HepG2 (cell line): ENCODE data around the gene SERPINF2. TPM values are rescaled to one million over a fixed set of nuclear protein-coding genes. Genes with fewer than 3 reads are reported as not detected.

Experiments
- ATAC-seq: fragments of 200-7000 bp; cut with Tn5 transposase; 3 replicates; pipeline ENCODE4 v1.9.1; 2020; ENCODE audit warnings: mild to moderate bottlenecking, moderate library complexity
- BruUV-seq: library from RNA; stranded (reverse); fragments of 400-500 nt; replicated peaks from 2 replicates; lab custom pipeline; 2021; lab: Mats Ljungman, UMichigan
- CTCF ChIA-PET: fragments of 300-600 bp; formaldehyde crosslinking; extraction: SDS; loops from one replicate; lab custom pipeline; 2021; ENCODE audit warnings: low total read pairs, inconsistent platforms, low intra/inter-chr PET ratio; lab: Yijun Ruan, JAX
- POLR2A ChIA-PET: fragments of 350-600 bp; sonication (Branson Sonifier 250); formaldehyde crosslinking; loops from one replicate; lab custom pipeline; 2020; ENCODE audit warnings: antibody characterized with exemption, inconsistent platforms; lab: Yijun Ruan, JAX
- DNase-seq: peaks from one replicate; pipeline ENCODE4 v3.0.0-alpha.2; 2015; ENCODE audit warnings: low spot score
- FAIRE-seq: peaks from 3 replicates; lab custom pipeline; 2011; peaks lifted over from hg19 to GRCh38; lab: Jason Lieb, UNC
- H2AFZ ChIP-seq: one replicate; pipeline ENCODE4 v1.6.1; 2011; ENCODE audit warnings: low read length, inconsistent platforms
- H3K27ac ChIP-seq: fragments of 300-600 bp; 3 replicates; pipeline ENCODE4 v1.8.0; 2011; ENCODE audit warnings: mixed run types, mild to moderate bottlenecking, mixed read lengths, low read length, inconsistent platforms; ENCODE audit not compliant: insufficient read depth; ENCODE audit errors: extremely low read length
- H3K27me3 ChIP-seq, 2 experiments: fragments of 200-600 bp in 1 of 2; 2 replicates in 1 of 2; 3 replicates in 1 of 2; pipeline versions ENCODE4 v1.6.0 to v1.8.0; 2011; ENCODE audit warnings: low read length in 2 of 2, mild to moderate bottlenecking in 2 of 2, moderate library complexity in 2 of 2, inconsistent platforms in 1 of 2; ENCODE audit not compliant: insufficient read depth in 2 of 2, control insufficient read depth in 1 of 2
- H3K36me3 ChIP-seq, 2 experiments: fragments of 200-600 bp in 1 of 2; replicated peaks in 1 of 2; 2 replicates in 1 of 2; 3 replicates in 1 of 2; pipeline versions ENCODE4 v1.5.1 to v1.8.0; 2011; ENCODE audit warnings: low read length in 2 of 2, inconsistent platforms in 1 of 2; ENCODE audit not compliant: insufficient read depth in 2 of 2, control insufficient read depth in 1 of 2
- H3K4me1 ChIP-seq: 2 replicates; pipeline ENCODE4 v1.5.1; 2012; ENCODE audit warnings: low read length, inconsistent platforms; ENCODE audit not compliant: insufficient read depth
- H3K4me2 ChIP-seq: 2 replicates; pipeline ENCODE4 v1.6.0; 2011; ENCODE audit warnings: low read depth, low read length, inconsistent platforms
- H3K4me3 ChIP-seq, 3 experiments: fragments of 200-600 bp in 1 of 3; sonication (generic), shearing (Covaris generic) in 1 of 3; replicated peaks in 1 of 3; 2 replicates each; pipeline ENCODE4 v1.5.1; 2011 to 2016; ENCODE audit warnings: low read length in 3 of 3, inconsistent platforms in 2 of 3, low read depth in 2 of 3, mild to moderate bottlenecking in 2 of 3, control low read depth in 1 of 3, mixed read lengths in 1 of 3; ENCODE audit not compliant: insufficient read depth in 1 of 3
- H3K79me2 ChIP-seq: one replicate; pipeline ENCODE4 v1.6.1; 2011; ENCODE audit warnings: low read length, inconsistent platforms; ENCODE audit not compliant: insufficient read depth
- H3K9ac ChIP-seq: 2 replicates; pipeline ENCODE4 v1.6.0; 2011; ENCODE audit warnings: mild to moderate bottlenecking, low read depth, low read length, inconsistent platforms; ENCODE audit not compliant: insufficient read depth
- H3K9me3 ChIP-seq: 2 replicates; pipeline ENCODE4 v1.5.1; 2012; ENCODE audit warnings: mild to moderate bottlenecking, low read length
- H4K20me1 ChIP-seq: 2 replicates; pipeline ENCODE4 v1.6.0; 2011; ENCODE audit warnings: inconsistent platforms, mild to moderate bottlenecking, low read length, moderate library complexity; ENCODE audit not compliant: insufficient read depth
- FOXM1 ChIP-seq: sonication (generic); formaldehyde crosslinking; IDR thresholded peaks from 2 replicates; pipeline ENCODE4 v1.5.0; 2020; ENCODE audit warnings: missing genetic modification reagents
- HMG20A ChIP-seq: IDR thresholded peaks from 2 replicates; pipeline ENCODE4 v1.6.1; 2016; ENCODE audit warnings: borderline replicate concordance
- NR3C1 ChIP-seq: sonication (generic); formaldehyde crosslinking; IDR thresholded peaks from 2 replicates; pipeline ENCODE4 v1.4.0; 2020; ENCODE audit warnings: missing genetic modification reagents
- RBAK ChIP-seq: sonication (generic); formaldehyde crosslinking; IDR thresholded peaks from 2 replicates; pipeline ENCODE4 v1.5.1; 2020; ENCODE audit warnings: mild to moderate bottlenecking, missing genetic modification reagents
- ZFP41 ChIP-seq: sonication (generic); formaldehyde crosslinking; IDR thresholded peaks from 2 replicates; pipeline ENCODE4 v1.4.0; 2020; ENCODE audit warnings: mild to moderate bottlenecking, missing genetic modification reagents, borderline replicate concordance
- ZNF124 ChIP-seq: sonication (generic); formaldehyde crosslinking; IDR thresholded peaks from 2 replicates; pipeline ENCODE4 v1.4.0; 2020; ENCODE audit warnings: missing genetic modification reagents
- ZNF564 ChIP-seq: sonication (generic); formaldehyde crosslinking; IDR thresholded peaks from 2 replicates; pipeline ENCODE4 v1.8.1; 2023; ENCODE audit warnings: mild to moderate bottlenecking, missing genetic modification reagents
- WGBS: methylation state at CpG from one replicate; pipeline ENCODE4 v1.1.6; 2017; ENCODE audit warnings: low lambda C conversion rate; 5-methylcytosine and 5-hydroxymethylcytosine counted together
- in situ Hi-C: cut with HindIII; loops from 2 replicates; pipeline ENCODE4 v1.10.0; 2017; ENCODE audit warnings: low pct_unique_long_range_greater_than_20kb; ENCODE audit not compliant: extremely low pct_ligation_motif_present
- intact Hi-C: fragments of 100-400 bp; cut with micrococcal nuclease; formaldehyde crosslinking; loops from one replicate; pipeline ENCODE4 v1.10.0; 2022; ENCODE audit not compliant: unreplicated experiment
- polyA plus RNA-seq, 8 experiments: library from polyadenylated mRNA; depleted of rRNA in 3 of 8; stranded (reverse) in 7 of 8; unstranded in 1 of 8; fragments of >200 nt; fragmentation: Illumina TruSeq in 4 of 8; extraction: Trizol in 4 of 8; gene quantifications; 2 replicates each; pipeline versions ENCODE4 v1.2.1 to v1.2.3, GENCODE V29; 2011 to 2016; ENCODE audit warnings: low read depth in 4 of 8, missing spikeins in 1 of 8, mixed read lengths in 1 of 8; ENCODE audit not compliant: insufficient read depth in 1 of 8
- total RNA-seq, 5 experiments: library from RNA; depleted of rRNA; stranded (reverse); fragments of >200 nt; fragmentation: Illumina TruSeq; extraction: Trizol; gene quantifications; 2 replicates each; pipeline ENCODE4 v1.2.3, GENCODE V29; 2016; ENCODE audit warnings: low read depth in 1 of 5
- TF ChIP-seq, protein P1 (sequence below): sonication (generic); formaldehyde crosslinking; IDR thresholded peaks from 2 replicates; pipeline ENCODE4 v1.5.0; 2020; ENCODE audit warnings: mild to moderate bottlenecking, missing genetic modification reagents, borderline replicate concordance

Gene SERPINF2
- total and polyA plus RNA-seq, 2 of the 13 experiments (the other 11 are each of a cell fraction or from before 2014, with no cell fraction given): 309 to 548 TPM

GRCh38 chr17:1705004-1705403, 37.7 kb upstream of the SERPINF2 start:
- Histone ChIP-seq H3K36me3 (no peaks in the 10 kb centered on the region), H3K27me3 (peaks cover 0 to 4% of the 10 kb centered on the region in 2 experiments; a peak in 1 of 5 replicates), H3K27ac (no peak overlapping the region), H4K20me1 (no peaks in the 10 kb centered on the region), H3K4me3 (no peak overlapping the region), H2AFZ (no peak overlapping the region), H3K9ac (no peak overlapping the region), H3K9me3 (no peaks in the 10 kb centered on the region), H3K4me1 (peaks cover 6% of the 10 kb centered on the region; the same call in 1 of the 2 replicates), H3K4me2 (no peak overlapping the region), H3K79me2 (no peaks in the 10 kb centered on the region)
- ChIA-PET CTCF (no interaction called here), POLR2A (no interaction called here)
- WGBS: 70% methylated on average over 7 of the region's 7 CpGs
- no peak for FAIRE-seq
- intact Hi-C loops: no loop called here
- BruUV-seq: no TSS peak
- DNase-seq: no peak
- in situ Hi-C loops: loop anchor here (25.0 kb wide), 1 partner anchor 332 kb away; the partner anchor contains the start of genes DPH1, OVCA2 and RTN4RL1
- no peak for ATAC-seq
- TF ChIP-seq ZNF124 (CRISPR knock-in tag) (no peak), HMG20A (CRISPR knock-in tag) (no peak), ZNF564 (CRISPR knock-in tag) (no peak)

- 0 out of 2 replicates have a peak, but pooled peaks cover 2% of the 10 kb centered on the region for H4K20me1 ChIP-seq
- H3K9ac ChIP-seq: no peak overlapping the region
- H3K79me2 ChIP-seq: no peaks in the 10 kb centered on the region
- no peak for DNase-seq
- no TSS peak for BruUV-seq
- no peak overlapping the region for H3K4me3 ChIP-seq
- H3K9me3 ChIP-seq: no peaks in the 10 kb centered on the region
- no peak overlapping the region for H2AFZ ChIP-seq
- intact Hi-C loops: no loop called here
- no peak overlapping the region for H3K4me2 ChIP-seq
- no peak overlapping the region for H3K27ac ChIP-seq
- no peak for FAIRE-seq
- ChIA-PET POLR2A (no interaction called here), CTCF (no interaction called here)
- peaks cover 0 to 3% of the 10 kb centered on the region in 2 experiments; a peak in 1 of 5 replicates for H3K36me3 ChIP-seq
- no peak for ATAC-seq
- H3K4me1 ChIP-seq: peaks cover 13% of the 10 kb centered on the region
- peaks cover 0 to 4% of the 10 kb centered on the region in 2 experiments; a peak in 1 of 5 replicates for H3K27me3 ChIP-seq
- 86% methylated on average over 5 of the region's 5 CpGs for WGBS
- in situ Hi-C loops: loop anchor here (25.0 kb wide), 1 partner anchor 330 kb away; the partner anchor contains the start of genes DPH1, OVCA2 and RTN4RL1
- no peak for TF ChIP-seq NR3C1
- TF ChIP-seq, protein P1, sequence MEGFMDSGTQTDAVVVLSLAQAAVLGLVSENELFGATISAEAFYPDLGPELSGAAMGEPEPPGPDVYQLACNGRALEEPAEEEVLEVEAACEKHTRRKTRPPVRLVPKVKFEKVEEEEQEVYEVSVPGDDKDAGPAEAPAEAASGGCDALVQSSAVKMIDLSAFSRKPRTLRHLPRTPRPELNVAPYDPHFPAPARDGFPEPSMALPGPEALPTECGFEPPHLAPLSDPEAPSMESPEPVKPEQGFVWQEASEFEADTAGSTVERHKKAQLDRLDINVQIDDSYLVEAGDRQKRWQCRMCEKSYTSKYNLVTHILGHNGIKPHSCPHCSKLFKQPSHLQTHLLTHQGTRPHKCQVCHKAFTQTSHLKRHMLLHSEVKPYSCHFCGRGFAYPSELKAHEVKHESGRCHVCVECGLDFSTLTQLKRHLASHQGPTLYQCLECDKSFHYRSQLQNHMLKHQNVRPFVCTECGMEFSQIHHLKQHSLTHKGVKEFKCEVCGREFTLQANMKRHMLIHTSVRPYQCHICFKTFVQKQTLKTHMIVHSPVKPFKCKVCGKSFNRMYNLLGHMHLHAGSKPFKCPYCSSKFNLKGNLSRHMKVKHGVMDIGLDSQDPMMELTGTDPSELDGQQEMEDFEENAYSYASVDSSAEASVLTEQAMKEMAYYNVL (CRISPR knock-in tag): no peak
- no peak for TF ChIP-seq RBAK (CRISPR knock-in tag)
- TF ChIP-seq FOXM1 (CRISPR knock-in tag): no peak
- no peak for TF ChIP-seq ZFP41 (CRISPR knock-in tag)
Observed at GRCh38 chr17:1707107-1707506, 35.6 kb upstream of the SERPINF2 start.
